ENCODE results near the gene SARS1.

SARS1 gene

GRCh38 chr1:109249654-109250401 lies 36.1 kb downstream of the SARS1 start:
- no peak for DNase-seq (ENCODE audit: low spot score)

GRCh38 chr1:109250454-109251276 lies 36.9 kb downstream of the SARS1 start:
- DNase-seq (ENCODE audit: low spot score): no peak

GRCh38 chr1:109251277-109252166 lies 37.8 kb downstream of the SARS1 start:
- no peak for DNase-seq (ENCODE audit: low spot score)

GRCh38 chr1:109252167-109252892 lies 38.6 kb downstream of the SARS1 start:
- DNase-seq (ENCODE audit: low spot score): no peak

DNA sequence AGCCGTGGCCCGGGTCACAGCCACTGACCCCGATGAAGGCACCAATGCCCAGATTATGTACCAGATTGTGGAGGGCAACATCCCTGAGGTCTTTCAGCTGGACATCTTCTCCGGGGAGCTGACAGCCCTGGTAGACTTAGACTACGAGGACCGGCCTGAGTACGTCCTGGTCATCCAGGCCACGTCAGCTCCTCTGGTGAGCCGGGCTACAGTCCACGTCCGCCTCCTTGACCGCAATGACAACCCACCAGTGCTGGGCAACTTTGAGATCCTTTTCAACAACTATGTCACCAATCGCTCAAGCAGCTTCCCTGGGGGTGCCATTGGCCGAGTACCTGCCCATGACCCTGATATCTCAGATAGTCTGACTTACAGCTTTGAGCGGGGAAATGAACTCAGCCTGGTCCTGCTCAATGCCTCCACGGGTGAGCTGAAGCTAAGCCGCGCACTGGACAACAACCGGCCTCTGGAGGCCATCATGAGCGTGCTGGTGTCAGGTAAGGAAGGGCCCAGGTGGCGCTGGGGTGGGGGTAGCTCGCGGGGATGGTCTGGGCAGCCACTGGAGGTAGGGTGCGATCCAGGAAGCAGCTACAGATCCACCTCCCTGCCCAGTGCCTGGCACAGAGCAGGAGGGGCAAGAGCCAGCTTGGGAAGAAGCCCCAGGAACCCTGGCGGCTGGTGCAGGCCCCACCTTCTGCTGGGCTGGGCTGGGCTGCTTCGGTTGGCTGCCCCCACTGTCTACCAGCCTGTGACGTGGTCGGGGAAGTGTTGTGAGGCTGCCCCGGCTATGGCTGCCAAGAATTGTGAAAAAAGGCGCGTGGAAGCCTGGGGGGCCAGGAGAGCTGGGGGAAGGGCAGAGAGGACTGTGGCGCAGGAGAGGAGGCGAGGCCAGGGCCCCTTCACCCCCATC lies 39.4 kb downstream of the SARS1 start:
- no peak for DNase-seq (ENCODE audit: low spot score)

- DNase-seq (ENCODE audit: low spot score): no peak
Observed at GRCh38 chr1:109253803-109254620, 40.3 kb downstream of the SARS1 start.

DNA sequence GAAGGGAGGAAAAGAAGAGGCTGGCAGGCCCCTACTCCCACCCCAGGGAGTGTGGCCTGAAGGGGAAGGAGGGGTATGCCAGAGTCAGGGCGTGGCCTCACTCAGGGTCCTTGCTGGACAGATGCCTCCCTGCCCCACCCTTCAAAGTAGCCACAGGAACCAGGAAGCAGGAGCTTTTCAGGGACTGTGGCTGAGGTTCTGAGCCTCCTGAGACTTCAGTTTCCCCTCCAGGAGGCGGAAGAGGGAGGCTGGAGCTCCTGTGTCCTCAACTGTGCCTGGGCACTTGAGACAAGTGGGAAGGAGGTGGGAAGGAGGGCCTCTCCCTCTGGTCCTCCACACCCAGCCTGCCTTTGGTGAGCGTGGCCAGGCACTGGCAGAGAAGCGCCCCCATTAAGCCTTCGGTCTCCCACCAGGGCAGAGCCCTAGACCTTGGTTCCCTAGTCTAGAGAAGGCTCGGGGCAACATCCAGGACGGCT lies 40.9 kb downstream of the SARS1 start:
- DNase-seq (ENCODE audit: low spot score): no peak

- no peak for DNase-seq (ENCODE audit: low spot score)
Observed at GRCh38 chr1:109255097-109255651, 41.5 kb downstream of the SARS1 start.

- no peak for DNase-seq (ENCODE audit: low spot score)
Observed at GRCh38 chr1:109255678-109256077, 42.0 kb downstream of the SARS1 start.

DNA sequence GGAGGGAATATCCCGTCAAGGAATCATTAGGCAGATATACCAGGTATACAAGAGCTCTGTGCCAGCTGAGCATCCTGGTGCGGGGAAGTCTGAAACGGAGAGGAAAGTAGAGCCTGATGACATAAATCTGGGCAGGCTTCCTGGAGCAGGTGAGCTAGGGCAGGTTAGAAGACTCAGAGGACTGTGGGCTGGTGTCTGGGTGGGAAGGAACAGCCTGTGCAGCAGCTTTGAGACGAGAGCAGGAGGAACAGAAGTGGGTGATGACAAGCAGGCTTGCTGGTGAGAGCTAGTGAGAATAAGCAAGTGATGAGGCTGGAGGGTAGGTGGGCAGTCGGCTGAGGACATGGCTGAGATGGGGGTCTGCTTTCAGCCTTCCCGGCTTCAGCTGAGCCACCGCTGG lies 42.4 kb downstream of the SARS1 start:
- DNase-seq (ENCODE audit: low spot score): no peak

GRCh38 chr1:109256971-109257681 lies 43.4 kb downstream of the SARS1 start:
- no peak for DNase-seq (ENCODE audit: low spot score)

GRCh38 chr1:109257682-109258421 lies 44.1 kb downstream of the SARS1 start:
- no peak for DNase-seq (ENCODE audit: low spot score)

GRCh38 chr1:109258481-109259466 lies 45.1 kb downstream of the SARS1 start:
- DNase-seq (ENCODE audit: low spot score): no peak

GRCh38 chr1:109259674-109260557 lies 46.2 kb downstream of the SARS1 start:
- DNase-seq (ENCODE audit: low spot score): no peak

DNA sequence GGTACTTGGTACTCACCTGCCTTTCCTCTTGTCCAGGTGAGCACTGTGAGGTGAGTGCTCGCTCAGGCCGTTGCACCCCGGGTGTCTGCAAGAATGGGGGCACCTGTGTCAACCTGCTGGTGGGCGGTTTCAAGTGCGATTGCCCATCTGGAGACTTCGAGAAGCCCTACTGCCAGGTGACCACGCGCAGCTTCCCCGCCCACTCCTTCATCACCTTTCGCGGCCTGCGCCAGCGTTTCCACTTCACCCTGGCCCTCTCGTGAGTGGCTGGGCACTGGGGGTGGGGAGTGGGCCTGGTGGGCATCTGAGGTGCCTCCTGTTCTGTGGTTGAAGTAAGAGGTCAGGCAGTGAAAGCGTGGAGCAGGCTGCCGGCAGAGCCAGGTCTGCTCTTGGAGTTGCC lies 47.3 kb downstream of the SARS1 start:
- DNase-seq (ENCODE audit: low spot score): no peak

DNA sequence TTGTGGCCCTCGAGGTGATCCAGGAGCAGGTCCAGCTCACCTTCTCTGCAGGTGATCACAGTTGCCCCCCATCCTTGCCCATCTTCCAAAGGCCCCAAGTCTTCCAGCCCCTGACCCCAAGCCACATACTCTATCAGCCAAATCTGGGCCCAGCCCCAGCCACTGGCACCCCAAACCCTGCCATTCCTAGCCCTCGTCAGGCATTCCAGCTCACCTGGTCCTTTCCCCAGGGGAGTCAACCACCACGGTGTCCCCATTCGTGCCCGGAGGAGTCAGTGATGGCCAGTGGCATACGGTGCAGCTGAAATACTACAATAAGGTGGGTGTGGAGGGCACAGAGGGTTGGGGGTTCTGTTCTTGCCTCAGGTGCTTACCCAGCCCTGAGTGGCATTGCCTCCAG lies 47.9 kb downstream of the SARS1 start:
- DNase-seq (ENCODE audit: low spot score): no peak
